NCI-H2081 (cell line): ENCODE results near the gene GSTA5.
"Not testable (repeated sequence)": the region's sequence is repeated elsewhere in the genome, so short reads cannot be mapped to it uniquely, and the experiment has no call there.

Experiments used
- DNase-seq, 2 experiments: peaks; one replicate each; lab custom pipeline; 2025; lab: John Stamatoyannopoulos, UW

The GSTA5 gene

DNA sequence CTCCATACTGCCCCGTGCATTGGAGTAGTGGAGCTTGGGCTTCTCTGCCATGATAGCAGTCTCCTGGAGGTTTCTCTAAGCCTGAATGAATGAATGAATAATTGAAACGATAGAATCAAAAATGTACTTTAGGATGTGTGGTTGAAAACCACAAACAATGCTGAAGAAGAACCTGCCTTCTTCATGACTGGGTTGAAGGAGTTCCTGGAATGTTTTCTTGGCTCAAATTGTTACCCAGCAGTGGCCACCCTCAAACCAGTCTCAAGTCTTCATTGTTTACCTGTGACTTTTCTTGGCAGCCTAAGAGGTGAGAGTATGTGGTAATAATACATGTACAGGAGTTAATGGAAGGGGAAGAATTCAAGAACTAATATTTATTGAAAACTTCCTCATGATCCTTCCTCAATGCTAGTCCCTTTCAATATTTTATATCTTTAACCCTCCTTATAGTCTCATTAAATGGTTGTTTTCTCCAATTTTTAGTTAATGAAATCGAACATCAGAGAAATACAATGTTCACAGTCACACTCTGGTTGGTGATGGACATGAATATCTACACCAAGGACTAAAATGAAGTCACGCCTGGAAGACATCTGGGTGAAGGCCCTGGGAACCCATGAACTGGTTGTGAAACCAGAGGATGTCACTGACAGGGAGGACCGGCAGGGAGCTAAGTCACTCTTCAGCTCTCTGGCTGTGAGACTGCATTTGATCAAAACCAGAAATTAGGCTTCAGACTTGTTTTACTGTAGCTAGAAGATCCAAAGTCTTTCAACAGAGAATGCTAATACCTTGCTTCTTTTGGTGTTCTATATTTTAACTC, at the start of gene GSTA5:
GSTA5 (minus strand) TSS at position 51 of the 823 bp plus-strand sequence.
- DNase-seq, result no peak

DNA sequence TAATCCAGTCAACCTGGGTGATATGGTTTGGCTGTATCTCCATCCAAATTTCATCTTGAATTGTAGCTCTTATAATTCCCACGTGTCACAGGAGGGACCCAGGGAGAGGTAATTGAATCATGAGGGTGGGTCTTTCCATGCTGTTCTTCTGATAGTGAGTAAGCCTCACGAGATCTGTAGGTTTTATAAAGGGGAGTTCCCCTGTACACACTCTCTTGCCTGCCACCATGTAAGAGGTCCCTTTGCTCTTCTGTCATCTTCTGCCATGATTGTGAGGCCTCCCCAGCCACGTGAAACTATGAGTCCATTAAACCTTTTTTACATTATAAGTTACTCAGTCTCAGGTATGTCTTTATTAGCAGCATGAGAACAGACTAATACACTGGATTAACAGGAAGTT, 49.4 kb upstream of the GSTA5 start:
- no peak for DNase-seq

DNA sequence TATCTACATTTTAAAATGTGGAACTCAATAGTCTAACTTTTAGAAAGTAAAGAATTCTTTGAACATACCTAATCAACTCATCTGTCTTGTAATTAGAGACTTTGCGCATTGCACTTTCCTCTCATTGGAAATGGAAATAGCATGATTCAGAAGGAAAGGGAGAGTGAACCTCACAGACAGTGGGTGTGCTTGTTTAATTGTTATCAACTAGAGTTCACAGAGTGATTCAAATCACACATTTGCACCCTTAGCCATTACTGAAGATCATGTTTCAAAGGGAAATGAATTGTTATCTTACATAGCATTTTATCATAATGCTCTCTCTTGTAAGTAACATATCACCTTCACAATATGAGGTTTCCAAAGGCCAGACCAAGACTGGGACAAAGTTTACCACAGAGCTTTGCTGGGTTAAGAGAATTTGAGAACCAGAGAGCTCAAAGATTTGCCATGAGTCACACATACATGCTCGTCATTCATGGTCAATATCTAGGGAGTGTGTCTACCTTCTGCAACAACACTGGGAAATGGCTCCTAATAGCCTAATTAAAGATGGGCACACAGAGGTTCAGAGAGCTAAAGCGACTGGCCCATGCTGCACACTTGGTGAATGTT, 47.4 kb upstream of the GSTA5 start:
- DNase-seq, result no peak

DNA sequence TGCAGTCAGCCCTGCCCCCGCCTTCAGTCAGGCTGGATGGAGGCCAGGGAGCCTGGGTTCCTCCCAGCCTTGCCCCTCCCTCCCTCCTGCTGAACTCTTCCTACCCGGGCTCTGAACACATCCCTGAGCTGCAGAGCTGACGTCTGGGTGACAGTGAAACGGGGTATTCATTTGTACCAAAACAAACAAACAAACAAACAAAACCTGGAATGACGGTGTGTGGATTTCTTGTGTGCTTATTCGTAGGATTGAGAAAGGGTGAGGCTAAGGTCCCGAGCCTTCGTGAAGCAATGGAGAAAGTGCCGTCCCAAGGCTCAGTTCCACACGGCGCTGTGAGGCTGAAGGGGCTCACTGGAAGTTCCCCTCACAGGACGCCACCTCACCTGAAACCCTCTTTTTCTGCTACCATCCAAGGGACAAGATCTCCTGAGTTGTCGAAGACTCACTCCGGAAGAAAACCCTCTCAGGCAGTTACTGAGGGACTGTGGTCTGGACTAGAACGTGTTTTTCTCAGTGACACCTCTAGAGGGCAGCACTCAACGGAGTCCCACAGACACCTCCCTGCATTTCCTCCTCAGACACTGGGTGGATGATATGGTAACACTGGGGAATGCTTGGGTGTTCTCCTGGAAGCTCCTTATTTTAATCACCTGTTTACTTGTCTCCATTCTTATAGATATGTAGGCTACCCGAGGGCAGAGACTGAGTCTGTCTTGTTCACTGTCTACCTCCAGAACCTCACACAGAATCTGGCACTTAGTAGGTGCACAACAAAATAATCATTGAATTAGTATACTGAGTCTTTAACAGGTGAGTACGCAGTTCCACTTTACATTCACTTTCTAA, 41.6 kb upstream of the GSTA5 start:
- peak; percentile 72 to 79 for DNase-seq

DNA sequence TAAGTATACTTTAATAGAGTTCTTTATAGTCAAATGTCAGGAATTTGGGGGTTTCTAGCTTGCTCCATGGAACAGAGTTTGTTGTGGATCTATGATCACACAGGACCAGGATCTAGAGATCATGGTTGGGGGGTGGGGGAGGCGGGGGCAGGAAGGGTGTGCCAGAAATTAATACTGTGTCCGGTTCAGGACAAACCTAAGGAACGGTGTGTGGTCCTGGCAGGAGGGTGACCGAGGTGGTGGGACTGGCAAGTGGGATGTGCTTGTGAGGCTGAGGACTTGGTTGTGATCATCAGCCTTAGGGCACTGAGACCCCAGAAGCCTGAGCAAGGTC, 41.0 kb upstream of the GSTA5 start:
- DNase-seq, result no peak

DNA sequence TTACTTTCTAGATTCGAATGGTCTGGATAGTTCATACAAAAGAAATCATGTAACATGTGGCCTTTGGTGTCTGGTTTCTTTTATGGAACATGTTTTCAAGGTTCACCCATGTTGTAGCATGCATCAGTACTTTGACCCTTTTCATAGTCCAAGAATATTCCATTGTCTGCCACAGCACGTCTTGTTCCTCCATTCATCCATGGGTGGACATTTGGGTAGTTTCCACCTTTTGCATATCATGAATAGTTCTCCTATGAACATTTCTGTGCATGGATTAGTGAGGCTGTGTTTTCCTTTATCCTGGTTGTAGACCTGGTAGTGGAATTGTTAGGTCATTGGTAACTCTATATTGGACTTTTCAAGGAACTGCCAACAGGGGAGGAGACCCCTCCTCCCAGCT, 37.2 kb upstream of the GSTA5 start:
- no peak for DNase-seq

DNA sequence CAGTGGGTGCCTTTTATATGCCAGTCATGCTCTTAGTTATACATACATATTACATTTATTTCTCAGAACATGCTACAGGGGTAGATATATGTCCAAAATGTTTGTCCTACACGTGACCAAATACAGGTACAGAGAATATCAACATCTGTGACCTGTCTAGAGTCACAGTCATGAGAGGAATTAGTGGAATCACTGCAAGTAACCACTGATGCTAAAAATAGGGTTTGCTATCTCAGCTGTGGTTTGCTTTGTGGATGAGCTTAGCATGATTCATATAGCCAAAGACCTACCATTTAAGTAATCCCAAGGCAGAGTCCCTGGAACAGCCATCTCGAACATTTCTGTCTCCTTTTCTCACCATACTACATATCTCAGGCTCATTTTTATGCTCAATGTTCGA, 36.6 kb upstream of the GSTA5 start:
- no peak for DNase-seq

DNA sequence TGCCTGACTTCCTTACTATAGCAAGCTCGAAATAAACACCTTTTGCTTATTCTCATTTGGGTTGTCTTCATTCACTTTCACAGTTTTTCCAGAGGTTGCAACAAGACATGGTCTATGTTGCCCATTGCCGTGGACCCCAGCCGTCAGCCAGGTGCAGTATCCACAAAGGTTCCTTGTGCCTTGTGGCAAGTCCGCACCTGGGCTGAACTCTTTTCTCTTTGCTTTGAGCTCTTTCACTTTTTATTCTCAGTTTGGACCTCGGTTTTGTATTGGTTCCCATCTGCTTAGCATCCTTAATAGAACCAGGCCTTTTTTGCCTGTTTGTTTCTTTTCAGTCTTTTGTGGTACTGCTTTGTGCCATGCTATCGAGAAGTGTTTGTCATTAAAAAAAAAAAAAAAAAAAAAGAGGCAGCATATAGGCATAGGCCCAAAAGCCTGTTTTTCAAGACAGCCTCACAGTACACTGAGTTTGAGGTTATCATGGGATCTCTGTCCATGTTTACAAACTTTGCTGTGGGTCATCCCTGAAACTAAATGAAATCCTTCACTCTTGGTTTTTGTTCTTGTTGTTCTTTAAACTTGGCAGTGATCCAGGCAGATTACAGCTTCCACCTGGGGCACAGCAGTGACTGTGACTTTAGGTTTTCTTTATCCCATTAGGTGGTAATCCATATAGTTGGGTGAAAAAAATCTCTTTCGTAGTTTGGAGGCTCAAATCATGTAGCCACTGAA, 35.6 kb upstream of the GSTA5 start:
- no peak for DNase-seq

DNA sequence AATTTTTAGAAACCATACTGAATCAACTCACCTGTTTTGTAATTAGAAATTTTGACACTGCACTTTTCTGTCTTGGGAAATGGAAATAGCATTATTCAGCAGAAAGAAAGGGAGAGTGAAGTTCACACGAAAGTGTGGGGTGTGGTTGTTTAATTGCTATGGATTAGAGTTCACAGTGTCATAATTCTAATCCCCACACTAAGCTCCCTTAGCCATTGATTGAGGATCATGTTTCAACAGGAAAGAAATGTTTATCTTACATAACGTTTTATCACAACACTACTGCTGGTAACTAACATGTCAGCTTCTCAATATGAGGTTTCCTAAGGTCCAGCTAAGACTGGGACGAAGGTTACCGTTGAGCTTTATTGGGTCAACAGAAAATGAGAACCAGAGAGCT, 31.4 kb upstream of the GSTA5 start:
- DNase-seq, result no peak

DNA sequence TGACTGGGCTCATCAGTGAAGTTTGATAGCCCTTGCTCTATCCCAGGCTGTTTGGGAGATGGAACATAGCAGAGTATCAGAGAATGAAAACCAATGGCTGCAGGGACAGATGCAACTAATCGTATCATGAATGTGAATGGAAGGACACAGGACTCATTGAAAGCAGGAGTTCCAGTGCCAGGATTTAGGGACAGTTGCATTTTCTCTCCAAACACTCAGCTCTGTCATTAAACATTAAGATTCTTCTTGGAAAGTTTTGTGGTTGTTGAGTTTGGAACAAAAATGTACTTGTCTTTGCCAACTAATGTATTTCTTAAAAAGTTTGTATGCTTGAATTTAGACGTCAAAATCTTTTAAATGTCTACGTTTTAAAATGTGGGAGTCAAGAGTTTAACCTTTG, 31.0 kb upstream of the GSTA5 start:
- DNase-seq, result no peak

DNA sequence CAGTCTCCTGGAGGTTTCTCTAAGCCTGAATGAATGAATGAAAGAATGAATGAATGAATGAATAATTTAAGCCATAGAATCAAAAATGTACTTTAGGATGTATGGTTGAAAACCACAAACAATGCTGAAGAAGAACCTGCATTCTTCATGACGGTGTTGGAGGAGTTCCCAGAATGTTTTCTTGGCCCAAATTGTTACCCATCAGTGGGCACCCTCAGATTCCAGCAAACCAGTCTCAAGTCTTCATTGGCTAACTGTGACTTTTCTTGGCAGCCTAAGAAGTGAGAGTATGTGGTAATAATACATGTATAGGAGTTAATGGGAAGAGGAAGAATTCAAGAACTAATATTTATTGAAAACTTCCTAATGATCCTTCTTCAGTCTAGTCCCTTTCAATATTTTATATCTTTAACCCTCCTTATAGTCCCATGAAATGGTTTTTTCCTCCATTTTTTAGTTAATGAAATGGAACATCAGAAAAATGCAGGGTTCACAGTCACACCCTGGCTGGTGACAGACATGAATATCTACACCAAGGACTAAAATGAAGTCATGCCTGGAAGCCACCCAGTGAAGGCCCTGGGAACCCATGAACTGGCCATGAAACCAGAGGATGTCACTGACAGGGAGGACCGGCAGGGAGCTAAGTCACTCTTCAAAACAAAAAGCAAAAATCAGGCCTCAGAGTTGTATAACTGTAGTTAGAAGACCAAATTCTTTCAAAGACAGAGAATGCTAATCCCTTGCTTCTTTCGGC, 29.9 kb upstream of the GSTA5 start:
- DNase-seq, result not testable (repeated sequence)

DNA sequence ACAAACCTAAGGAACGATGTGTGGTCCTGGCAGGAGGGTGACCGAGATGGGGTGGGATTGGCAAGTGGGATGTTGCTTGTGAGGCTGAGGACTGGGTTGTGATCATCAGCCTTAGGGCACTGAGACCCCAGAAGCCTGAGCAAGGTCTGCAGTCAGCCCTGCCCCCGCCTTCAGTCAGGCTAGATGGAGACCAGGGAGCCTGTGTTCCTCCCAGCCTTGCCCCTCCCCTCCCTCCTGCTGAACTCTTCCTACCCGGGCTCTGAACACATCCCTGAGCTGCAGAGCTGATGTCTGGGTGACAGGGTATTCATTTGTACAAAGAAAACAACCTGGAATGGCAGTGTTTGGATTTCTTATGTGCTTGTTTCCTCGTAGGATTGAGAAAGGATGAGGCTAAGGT, 28.3 kb upstream of the GSTA5 start:
- DNase-seq, result not testable (repeated sequence)

DNA sequence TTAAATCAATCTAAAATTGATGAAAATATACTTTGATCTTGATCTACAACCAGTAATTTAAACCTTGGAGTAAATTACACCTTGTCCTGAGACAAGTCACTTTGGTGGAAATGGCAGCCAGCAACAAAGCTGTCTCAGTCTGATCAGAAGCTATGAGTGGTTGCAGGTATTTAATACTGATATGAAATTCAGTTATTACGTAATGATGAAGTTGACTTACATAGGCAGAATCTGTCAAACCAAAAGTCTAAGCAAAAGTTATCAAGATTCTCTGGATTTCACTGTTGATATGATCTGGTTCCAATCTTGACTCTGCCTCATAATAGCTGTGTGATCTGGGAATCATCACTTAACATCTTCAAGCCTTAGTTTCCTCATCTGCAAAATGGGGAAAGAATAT, 27.6 kb upstream of the GSTA5 start:
- no peak for DNase-seq

DNA sequence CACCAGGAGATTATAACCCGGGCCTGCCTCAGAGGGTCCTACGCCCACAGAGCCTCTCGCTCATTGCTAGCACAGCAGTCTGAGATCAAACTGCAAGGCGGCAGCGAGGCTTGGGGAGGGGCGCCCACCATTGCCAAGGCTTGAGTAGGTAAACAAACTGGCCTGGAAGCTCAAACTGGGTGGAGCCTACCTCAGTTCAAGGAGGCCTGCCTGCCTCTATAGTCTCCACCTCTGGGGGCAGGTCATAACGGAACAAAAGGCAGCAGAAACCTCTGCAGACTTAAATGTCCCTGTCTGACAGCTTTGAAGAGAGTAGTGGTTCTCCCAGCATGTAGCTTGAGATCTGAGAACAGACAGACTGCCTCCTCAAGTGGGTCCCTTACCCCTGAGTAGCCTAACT, 20.5 kb upstream of the GSTA5 start:
- DNase-seq, result not testable (repeated sequence)

DNA sequence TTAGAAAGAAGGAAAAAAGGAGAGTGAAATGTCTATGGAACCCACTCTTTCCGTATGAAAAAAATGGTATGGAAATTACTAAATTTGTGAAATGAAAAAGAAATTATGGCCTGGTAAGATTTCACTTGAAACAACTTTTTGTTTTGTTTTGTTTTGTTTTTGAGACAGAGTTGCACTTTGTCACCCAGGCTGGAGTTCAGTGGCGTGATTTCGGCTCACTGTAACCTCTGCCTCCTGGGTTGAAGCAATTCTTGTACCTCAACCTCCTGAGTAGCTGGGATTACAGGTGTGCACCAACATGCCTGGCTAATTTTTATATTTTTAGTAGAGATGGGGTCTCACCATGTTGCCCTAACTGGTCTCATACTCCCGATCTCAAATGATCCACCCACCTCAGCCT, 17.8 kb upstream of the GSTA5 start:
- no peak for DNase-seq

DNA sequence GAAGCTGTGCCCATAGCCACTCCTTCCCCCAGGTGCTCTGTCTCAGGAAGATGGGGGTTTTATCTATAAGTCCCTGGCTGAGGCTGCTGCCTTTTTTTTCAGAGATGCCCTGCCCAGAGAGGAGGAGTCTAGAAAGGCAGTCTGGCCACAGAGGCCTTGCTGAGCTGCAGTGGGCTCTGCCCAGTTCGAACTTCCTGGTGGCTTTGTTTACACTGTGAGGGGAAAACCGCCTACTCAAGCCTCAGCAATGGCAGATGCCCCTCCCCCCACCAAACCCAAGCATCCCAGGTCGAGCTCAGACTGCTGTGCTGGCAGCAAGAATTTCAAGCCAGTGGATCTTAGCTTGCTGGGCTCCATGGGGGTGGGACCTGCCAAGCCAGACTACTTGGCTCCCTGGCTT, 15.5 kb upstream of the GSTA5 start:
- peak in 1 of 2 experiments; percentile 12 for DNase-seq

DNA sequence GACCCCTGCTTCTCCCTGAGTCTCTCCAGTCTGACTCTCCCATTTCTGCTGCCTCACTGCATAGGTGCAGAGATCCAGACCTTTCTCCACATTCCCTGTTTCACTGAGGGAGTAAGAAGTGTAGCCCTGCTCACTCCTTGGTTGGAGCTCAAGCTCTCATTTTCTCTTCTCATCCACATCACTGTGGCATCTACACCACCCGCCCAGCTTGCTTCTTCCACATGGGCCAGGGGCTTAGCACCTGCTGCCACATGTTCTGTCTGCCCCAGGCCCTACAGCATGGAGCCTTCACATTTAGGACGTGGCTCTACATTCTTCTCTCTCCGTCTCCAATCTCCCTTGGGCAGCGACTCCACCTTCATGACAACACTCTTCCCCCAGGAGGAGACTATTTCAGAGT, 8.5 kb upstream of the GSTA5 start:
- DNase-seq, result no peak

DNA sequence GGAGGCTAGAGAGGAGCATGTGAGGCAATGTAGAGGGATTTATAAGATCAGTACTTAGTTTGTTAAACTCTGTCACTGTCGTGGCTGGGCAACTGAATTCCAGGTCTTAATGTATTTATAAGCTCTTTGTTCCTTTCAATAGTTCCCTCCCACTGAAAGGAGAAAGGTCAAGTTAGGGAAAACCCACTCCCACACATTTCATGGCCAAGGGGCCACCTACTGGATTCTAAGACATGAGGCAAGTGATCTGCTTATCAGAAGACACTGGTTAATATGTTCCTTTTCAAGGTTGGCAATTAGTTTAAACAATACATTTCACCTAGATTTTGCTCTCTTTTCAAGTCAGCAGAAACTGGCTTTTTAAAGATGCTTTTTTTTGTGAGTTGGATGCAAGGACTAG, 5.4 kb upstream of the GSTA5 start:
- no peak for DNase-seq

DNA sequence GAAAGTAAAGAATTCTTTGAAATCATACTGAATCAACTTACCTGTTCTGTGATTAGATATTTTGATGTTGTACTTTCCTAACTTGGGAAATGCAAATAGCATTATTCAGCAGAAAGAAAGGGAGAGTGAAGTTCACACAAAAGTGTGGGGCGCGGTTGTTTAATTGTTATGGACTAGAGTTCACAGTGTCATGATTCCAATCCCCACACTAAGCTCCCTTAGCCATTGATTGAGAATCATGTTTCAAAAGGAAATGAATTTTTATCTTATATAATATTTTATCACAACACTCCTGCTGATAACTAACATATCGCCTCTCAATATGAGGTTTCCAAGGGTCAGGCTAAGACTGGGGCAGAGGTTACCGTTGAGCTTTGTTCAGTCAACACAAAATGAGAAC, 3.0 kb upstream of the GSTA5 start:
- no peak for DNase-seq

DNA sequence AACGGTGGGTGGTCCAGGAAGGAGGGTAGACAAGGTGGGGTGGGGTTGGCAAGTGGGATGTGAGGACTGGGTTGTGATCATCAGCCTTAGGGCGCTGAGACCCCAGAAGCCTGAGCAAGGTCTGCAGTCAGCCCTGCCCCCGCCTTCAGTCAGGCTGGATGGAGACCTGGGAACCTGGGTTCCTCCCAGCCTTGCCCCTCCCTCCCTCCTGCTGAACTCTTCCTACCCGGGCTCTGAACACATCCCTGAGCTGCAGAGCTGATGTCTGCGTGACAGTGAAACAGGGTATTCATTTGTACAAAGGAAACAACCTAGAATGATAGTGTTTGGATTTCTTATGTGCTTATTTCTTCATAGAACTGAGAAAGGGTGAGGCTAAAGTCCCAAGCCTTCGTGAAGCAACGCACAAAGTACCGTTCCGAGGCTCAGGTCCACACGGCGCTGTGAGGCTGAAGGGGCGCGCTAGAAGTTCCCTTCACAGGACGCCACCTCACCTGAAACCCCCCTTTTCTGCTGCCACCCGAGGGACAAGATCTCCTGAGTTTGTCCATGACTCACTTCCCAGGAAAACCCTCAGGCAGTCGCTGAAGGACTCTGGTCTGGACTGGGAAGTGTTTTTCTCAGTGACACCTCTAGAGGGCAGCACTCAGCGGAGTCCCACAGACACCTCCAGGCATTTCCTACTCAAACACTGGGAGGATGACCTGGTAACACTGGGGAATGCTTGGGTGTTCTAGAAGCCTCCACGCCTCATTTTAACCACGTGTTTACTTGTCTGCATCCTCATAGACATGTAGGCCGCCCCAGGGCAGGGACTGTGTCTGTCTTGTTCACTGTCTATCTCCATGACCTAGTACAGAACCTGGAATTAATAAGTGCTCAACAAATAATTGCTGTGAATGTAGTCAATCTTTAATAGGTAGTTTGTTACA, 1.2 kb downstream of the GSTA5 start:
- peak; percentile 23 to 49 for DNase-seq
